HepG2 (cell line): ENCODE measurements around the gene HTRA3. TPM values are rescaled to one million over a fixed set of nuclear protein-coding genes. Genes with fewer than 3 reads are reported as not detected.
A peak's percentile ranks its signal among the peaks of the same experiment; 100 is the strongest.

Experiments used
- BCL6 ChIP-seq: IDR thresholded peaks from 2 replicates; pipeline ENCODE4 v1.6.1; 2016; ENCODE audit warnings: missing genetic modification reagents, missing compliant biosample characterization
- ETV5 ChIP-seq: IDR thresholded peaks from 2 replicates; pipeline ENCODE4 v1.6.1; 2018; ENCODE audit warnings: missing biosample characterization, missing genetic modification reagents, inconsistent platforms, borderline replicate concordance
- HNRNPL ChIP-seq: fragments of 200-400 bp; formaldehyde crosslinking; IDR thresholded peaks from 2 replicates; pipeline ENCODE4 v1.6.1; 2017; ENCODE audit warnings: mild to moderate bottlenecking, low read depth, low read length
- NFIC ChIP-seq: IDR thresholded peaks from 2 replicates; pipeline ENCODE4 v1.6.1; 2012; ENCODE audit warnings: mild to moderate bottlenecking, low read length, inconsistent platforms
- NONO ChIP-seq, 2 experiments: fragments of 450-650 bp in 1 of 2; sonication (generic) in 1 of 2; formaldehyde crosslinking in 1 of 2; IDR thresholded peaks in 1 of 2; conservative IDR thresholded peaks in 1 of 2; 2 replicates each; pipeline versions ENCODE4 v1.6.1 to v1.8.0; 2017 to 2022; ENCODE audit warnings: mild to moderate bottlenecking in 1 of 2, missing genetic modification reagents in 1 of 2, moderate library complexity in 1 of 2
- NR2C2 ChIP-seq: sonication (generic); formaldehyde crosslinking; IDR thresholded peaks from 2 replicates; pipeline ENCODE4 v1.4.0; 2020; ENCODE audit warnings: missing genetic modification reagents, mild to moderate bottlenecking, moderate library complexity, borderline replicate concordance
- NR2F6 ChIP-seq, 2 experiments: IDR thresholded peaks; 2 replicates each; pipeline ENCODE4 v1.6.1; 2016; ENCODE audit warnings: antibody characterized with exemption in 1 of 2, mild to moderate bottlenecking in 1 of 2
- PHF20 ChIP-seq: sonication (generic); formaldehyde crosslinking; IDR thresholded peaks from 2 replicates; pipeline ENCODE4 v1.5.0; 2020; ENCODE audit warnings: mild to moderate bottlenecking, missing genetic modification reagents
- PHF21A ChIP-seq: sonication (generic); formaldehyde crosslinking; IDR thresholded peaks from 2 replicates; pipeline ENCODE4 v1.5.0; 2020; ENCODE audit warnings: mild to moderate bottlenecking, missing genetic modification reagents
- RARA ChIP-seq: IDR thresholded peaks from 2 replicates; pipeline ENCODE4 v1.6.1; 2016; ENCODE audit warnings: missing genetic modification reagents, missing compliant biosample characterization
- SALL1 ChIP-seq: sonication (generic); formaldehyde crosslinking; IDR thresholded peaks from 2 replicates; pipeline ENCODE4 v1.8.0; 2022; ENCODE audit warnings: mild to moderate bottlenecking, missing genetic modification reagents
- SMC3 ChIP-seq: IDR thresholded peaks from 2 replicates; pipeline ENCODE4 v1.6.1; 2011; ENCODE audit warnings: low read length, improper control_type of control experiment
- ZBTB42 ChIP-seq: sonication (generic); formaldehyde crosslinking; IDR thresholded peaks from 2 replicates; pipeline ENCODE4 v1.5.0; 2020; ENCODE audit warnings: mild to moderate bottlenecking, missing genetic modification reagents
- ZNF446 ChIP-seq: sonication (generic); formaldehyde crosslinking; IDR thresholded peaks from 2 replicates; pipeline ENCODE4 v1.5.0; 2020; ENCODE audit warnings: mild to moderate bottlenecking, missing genetic modification reagents
- ZNF574 ChIP-seq: sonication (generic); formaldehyde crosslinking; IDR thresholded peaks from 2 replicates; pipeline ENCODE4 v1.4.0; 2020; ENCODE audit warnings: missing genetic modification reagents
- ZNF589 ChIP-seq: sonication (generic); formaldehyde crosslinking; conservative IDR thresholded peaks from 2 replicates; pipeline ENCODE4 v1.8.0; 2022; ENCODE audit warnings: mild to moderate bottlenecking, moderate library complexity, missing genetic modification reagents
- ZNF747 ChIP-seq: sonication (generic); formaldehyde crosslinking; IDR thresholded peaks from 2 replicates; pipeline ENCODE4 v1.8.1; 2023; ENCODE audit warnings: missing genetic modification reagents, mild to moderate bottlenecking, borderline replicate concordance
- ZNF891 ChIP-seq: sonication (generic); formaldehyde crosslinking; IDR thresholded peaks from 2 replicates; pipeline ENCODE4 v1.5.0; 2020; ENCODE audit warnings: mild to moderate bottlenecking, missing genetic modification reagents
- ZSCAN22 ChIP-seq: sonication (generic); formaldehyde crosslinking; IDR thresholded peaks from 2 replicates; pipeline ENCODE4 v1.4.0; 2020; ENCODE audit warnings: mild to moderate bottlenecking, missing genetic modification reagents
- polyA plus RNA-seq, 8 experiments: library from polyadenylated mRNA; depleted of rRNA in 3 of 8; stranded (reverse) in 7 of 8; unstranded in 1 of 8; fragments of >200 nt; fragmentation: Illumina TruSeq in 4 of 8; extraction: Trizol in 4 of 8; gene quantifications; 2 replicates each; pipeline versions ENCODE4 v1.2.1 to v1.2.3, GENCODE V29; 2011 to 2016; ENCODE audit warnings: low read depth in 4 of 8, missing spikeins in 1 of 8, mixed read lengths in 1 of 8; ENCODE audit not compliant: insufficient read depth in 1 of 8
- total RNA-seq, 5 experiments: library from RNA; depleted of rRNA; stranded (reverse); fragments of >200 nt; fragmentation: Illumina TruSeq; extraction: Trizol; gene quantifications; 2 replicates each; pipeline ENCODE4 v1.2.3, GENCODE V29; 2016; ENCODE audit warnings: low read depth in 1 of 5
- TF ChIP-seq, protein P1 (sequence below): sonication (generic); formaldehyde crosslinking; IDR thresholded peaks from 2 replicates; pipeline ENCODE4 v1.5.1; 2020; ENCODE audit warnings: mild to moderate bottlenecking, missing genetic modification reagents, moderate library complexity
- TF ChIP-seq, protein P2 (sequence below): sonication (generic); formaldehyde crosslinking; IDR thresholded peaks from 2 replicates; pipeline ENCODE4 v1.4.0; 2020; ENCODE audit warnings: missing genetic modification reagents, borderline replicate concordance

The HTRA3 gene
- total and polyA plus RNA-seq, 2 of the 13 experiments (the other 11 are each of a cell fraction or from before 2014, with no cell fraction given) = 0.17 TPM; not detected in 1

DNA sequence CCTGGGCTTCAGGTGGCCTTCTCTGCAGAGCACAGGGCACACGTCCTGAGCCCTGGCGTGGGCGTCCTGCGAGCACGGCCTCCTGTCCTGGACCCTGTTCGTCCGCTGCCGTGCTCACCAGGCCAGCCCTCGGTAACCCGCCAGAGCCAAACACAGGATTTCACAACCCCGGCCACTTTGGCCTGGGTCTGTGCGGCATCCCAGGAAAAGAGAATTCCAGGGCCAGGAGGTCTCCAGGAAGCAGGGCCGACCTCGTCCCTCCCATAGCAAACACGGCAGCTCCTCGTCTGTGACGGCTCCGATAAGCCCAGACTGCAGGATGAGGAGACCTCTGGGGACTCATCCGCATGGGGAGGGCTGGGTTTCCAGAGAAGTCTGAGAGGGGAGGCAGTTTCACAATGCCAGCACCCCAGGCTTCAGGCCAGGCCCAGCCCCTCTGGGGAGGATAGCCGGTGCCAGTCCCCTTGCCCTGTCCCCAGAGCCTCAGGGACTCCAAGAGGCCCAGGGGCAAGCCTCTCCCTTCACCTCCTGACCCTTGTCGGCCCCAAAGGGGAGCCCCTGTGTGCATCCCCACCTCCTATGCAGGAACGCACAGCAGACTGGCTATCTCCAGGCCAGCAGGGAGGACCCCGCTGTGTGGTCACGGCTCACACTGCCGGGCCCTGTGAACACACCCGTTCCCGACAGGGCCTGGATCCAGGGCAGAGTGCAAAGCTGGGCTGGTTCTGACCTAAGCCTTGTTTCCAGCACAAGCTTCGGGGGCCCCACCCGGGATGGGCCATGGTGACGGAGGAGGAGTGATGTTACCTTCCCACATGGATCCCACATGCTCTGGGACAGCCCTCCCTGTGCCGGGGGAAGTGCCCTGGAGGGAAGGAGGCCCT lies 22.3 kb upstream of the HTRA3 start (continued):
- TF ChIP-seq ZNF574 = no peak
- TF ChIP-seq ZNF891 (CRISPR knock-in tag) = 0 out of 2 replicates have a peak, but pooled peaks have one; percentile 22
- no peak for TF ChIP-seq ZNF446
- peak; percentile 21; the same call in 1 of the 2 replicates for TF ChIP-seq SALL1
- 0 out of 2 replicates have a peak, but pooled peaks have one; percentile 34 for TF ChIP-seq HNRNPL
- 0 out of 2 replicates have a peak, but pooled peaks have one; percentile 27 for TF ChIP-seq NR2C2
- TF ChIP-seq ZNF747 (CRISPR knock-in tag) = no peak
- no peak for TF ChIP-seq SMC3
- peak; percentile 89 for TF ChIP-seq BCL6 (CRISPR knock-in tag)
- TF ChIP-seq, protein P1, sequence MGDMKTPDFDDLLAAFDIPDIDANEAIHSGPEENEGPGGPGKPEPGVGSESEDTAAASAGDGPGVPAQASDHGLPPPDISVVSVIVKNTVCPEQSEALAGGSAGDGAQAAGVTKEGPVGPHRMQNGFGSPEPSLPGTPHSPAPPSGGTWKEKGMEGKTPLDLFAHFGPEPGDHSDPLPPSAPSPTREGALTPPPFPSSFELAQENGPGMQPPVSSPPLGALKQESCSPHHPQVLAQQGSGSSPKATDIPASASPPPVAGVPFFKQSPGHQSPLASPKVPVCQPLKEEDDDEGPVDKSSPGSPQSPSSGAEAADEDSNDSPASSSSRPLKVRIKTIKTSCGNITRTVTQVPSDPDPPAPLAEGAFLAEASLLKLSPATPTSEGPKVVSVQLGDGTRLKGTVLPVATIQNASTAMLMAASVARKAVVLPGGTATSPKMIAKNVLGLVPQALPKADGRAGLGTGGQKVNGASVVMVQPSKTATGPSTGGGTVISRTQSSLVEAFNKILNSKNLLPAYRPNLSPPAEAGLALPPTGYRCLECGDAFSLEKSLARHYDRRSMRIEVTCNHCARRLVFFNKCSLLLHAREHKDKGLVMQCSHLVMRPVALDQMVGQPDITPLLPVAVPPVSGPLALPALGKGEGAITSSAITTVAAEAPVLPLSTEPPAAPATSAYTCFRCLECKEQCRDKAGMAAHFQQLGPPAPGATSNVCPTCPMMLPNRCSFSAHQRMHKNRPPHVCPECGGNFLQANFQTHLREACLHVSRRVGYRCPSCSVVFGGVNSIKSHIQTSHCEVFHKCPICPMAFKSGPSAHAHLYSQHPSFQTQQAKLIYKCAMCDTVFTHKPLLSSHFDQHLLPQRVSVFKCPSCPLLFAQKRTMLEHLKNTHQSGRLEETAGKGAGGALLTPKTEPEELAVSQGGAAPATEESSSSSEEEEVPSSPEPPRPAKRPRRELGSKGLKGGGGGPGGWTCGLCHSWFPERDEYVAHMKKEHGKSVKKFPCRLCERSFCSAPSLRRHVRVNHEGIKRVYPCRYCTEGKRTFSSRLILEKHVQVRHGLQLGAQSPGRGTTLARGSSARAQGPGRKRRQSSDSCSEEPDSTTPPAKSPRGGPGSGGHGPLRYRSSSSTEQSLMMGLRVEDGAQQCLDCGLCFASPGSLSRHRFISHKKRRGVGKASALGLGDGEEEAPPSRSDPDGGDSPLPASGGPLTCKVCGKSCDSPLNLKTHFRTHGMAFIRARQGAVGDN (CRISPR knock-in tag) = peak; percentile 76
- TF ChIP-seq PHF20 (CRISPR knock-in tag) = 0 out of 2 replicates have a peak, but pooled peaks have one; percentile 25
- peak; percentile 84 for TF ChIP-seq RARA (CRISPR knock-in tag)
- peak; percentile 62; the same call in 1 of the 2 replicates for TF ChIP-seq PHF21A (CRISPR knock-in tag)
- TF ChIP-seq ZBTB42 (CRISPR knock-in tag) = no peak
- TF ChIP-seq ZNF589 (CRISPR knock-in tag) = no peak
- peak; percentile 78 for TF ChIP-seq ETV5 (CRISPR knock-in tag)
- TF ChIP-seq ZSCAN22 (CRISPR knock-in tag) = peak; percentile 69; the same call in 1 of the 2 replicates
- TF ChIP-seq, protein P2, sequence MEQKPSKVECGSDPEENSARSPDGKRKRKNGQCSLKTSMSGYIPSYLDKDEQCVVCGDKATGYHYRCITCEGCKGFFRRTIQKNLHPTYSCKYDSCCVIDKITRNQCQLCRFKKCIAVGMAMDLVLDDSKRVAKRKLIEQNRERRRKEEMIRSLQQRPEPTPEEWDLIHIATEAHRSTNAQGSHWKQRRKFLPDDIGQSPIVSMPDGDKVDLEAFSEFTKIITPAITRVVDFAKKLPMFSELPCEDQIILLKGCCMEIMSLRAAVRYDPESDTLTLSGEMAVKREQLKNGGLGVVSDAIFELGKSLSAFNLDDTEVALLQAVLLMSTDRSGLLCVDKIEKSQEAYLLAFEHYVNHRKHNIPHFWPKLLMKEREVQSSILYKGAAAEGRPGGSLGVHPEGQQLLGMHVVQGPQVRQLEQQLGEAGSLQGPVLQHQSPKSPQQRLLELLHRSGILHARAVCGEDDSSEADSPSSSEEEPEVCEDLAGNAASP (CRISPR knock-in tag) = peak; percentile 31; the same call in 1 of the 2 replicates
- peak; percentile 40; the same call in 1 of the 2 replicates for TF ChIP-seq NR2F6 (IDR thresholded peaks at IDR 0.05)
- peak; percentile 64 for TF ChIP-seq NR2F6 (CRISPR knock-in tag; IDR thresholded peaks at IDR 0.05)
- TF ChIP-seq NFIC = no peak
- TF ChIP-seq NONO (IDR thresholded peaks at IDR 0.05) = no peak
- TF ChIP-seq NONO (CRISPR knock-in tag; conservative IDR thresholded peaks at IDR 0.05) = no peak
